Gastrocnemius medialis (tissue), 4 donors: Measurements from ENCODE around the gene TTC4. TPM values are rescaled to one million over a fixed set of nuclear protein-coding genes. Genes with fewer than 3 reads are reported as not detected.

ENCODE experiments used
- ATAC-seq, 2 donors: fragments of 150-250 bp; one replicate each; pipeline ENCODE4 v1.9.1; 2016
- DNase-seq, 2 donors: peaks; one replicate each; pipeline ENCODE4 v3.0.0-alpha.2; 2019
- H3K27ac ChIP-seq, 4 donors: fragments of 200-600 bp; sonication (generic); 1 replicate in 1 of 4; 2 replicates in 3 of 4; pipeline ENCODE4 v1.5.1; 2016 to 2018; ENCODE audit warnings: mild to moderate bottlenecking in 2 of 4, moderate library complexity in 1 of 4
- H3K27me3 ChIP-seq, 3 donors: fragments of 200-600 bp; sonication (generic) in 2 of 3; 1 replicate in 1 of 3; 2 replicates in 2 of 3; pipeline versions ENCODE4 v1.5.1 to v1.6.0; 2016 to 2019; ENCODE audit warnings: mild to moderate bottlenecking in 1 of 3, moderate library complexity in 1 of 3
- H3K36me3 ChIP-seq, 2 donors: fragments of 200-600 bp; sonication (generic) in 1 of 2; one replicate each; pipeline ENCODE4 v1.5.1; 2017 to 2018
- H3K4me1 ChIP-seq, 2 donors: fragments of 200-600 bp; sonication (generic) in 1 of 2; one replicate each; pipeline ENCODE4 v1.5.1; 2016 to 2017; ENCODE audit warnings: mild to moderate bottlenecking in 2 of 2
- H3K4me3 ChIP-seq, 4 donors: fragments of 200-600 bp; sonication (generic) in 3 of 4; 1 replicate in 1 of 4; 2 replicates in 3 of 4; pipeline ENCODE4 v1.5.1; 2016 to 2019; ENCODE audit warnings: mild to moderate bottlenecking in 2 of 4
- H3K9me3 ChIP-seq, 3 donors: fragments of 200-600 bp; sonication (generic) in 2 of 3; 1 replicate in 1 of 3; 2 replicates in 2 of 3; pipeline ENCODE4 v1.5.1; 2016 to 2019
- POLR2A ChIP-seq, 2 donors: fragments of 450-650 bp; IDR thresholded peaks; one replicate each; pipeline ENCODE4 v1.6.1; 2017; ENCODE audit warnings: antibody characterized with exemption in 2 of 2, mild to moderate bottlenecking in 2 of 2, moderate library complexity in 2 of 2
- in situ Hi-C, 4 donors: fragments of 200-750 bp; cut with MboI; loops; one replicate each; pipeline versions ENCODE4 v1.15.0 to v1.8.0; 2017; ENCODE audit warnings: low sequenced_read_pairs in 4 of 4
- intact Hi-C: fragments of 100-400 bp; cut with DNase I; formaldehyde crosslinking; loops from one replicate; pipeline ENCODE4 v1.15.1; 2023; ENCODE audit warnings: low total_unique reads
- total RNA-seq, 4 donors: library from RNA; depleted of rRNA; stranded (reverse); fragments of >200 nt; gene quantifications; one replicate each; pipeline versions ENCODE4 v1.1.0 to v1.2.3, GENCODE V29; 2016
- TF ChIP-seq, protein P1 (sequence below), 5 experiments: fragments of 450-650 bp in 3 of 5; fragments of 200-600 bp in 2 of 5; sonication (generic) in 2 of 5; IDR thresholded peaks in 4 of 5; conservative IDR thresholded peaks in 1 of 5; 1 replicate in 4 of 5; 2 replicates in 1 of 5; pipeline ENCODE4 v1.5.1; 2016 to 2019; ENCODE audit warnings: antibody characterized with exemption in 5 of 5, mild to moderate bottlenecking in 3 of 5, moderate library complexity in 3 of 5

Gene TTC4
- total RNA-seq, 4 donors from 2014 or later = 26.7 to 44.3 (median 31.4) TPM

DNA sequence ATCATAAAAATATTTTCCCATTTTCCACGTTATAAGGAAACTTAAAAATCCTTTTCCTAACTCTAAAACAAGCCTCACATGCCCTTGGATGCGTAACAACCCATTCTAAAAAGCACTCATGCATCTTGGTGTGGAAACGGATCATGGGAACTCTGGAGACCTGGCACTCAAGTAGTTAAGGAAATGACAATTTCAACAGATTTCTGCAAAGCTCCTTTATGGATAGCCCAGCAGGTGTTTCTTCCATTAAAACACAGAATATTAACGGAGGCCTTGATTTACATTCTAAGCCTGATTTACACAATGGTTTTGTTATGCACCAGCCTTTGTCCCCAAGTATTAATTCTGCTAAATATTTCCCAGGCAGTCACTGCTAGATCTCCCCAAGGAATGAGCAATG lies 35.8 kb downstream of the TTC4 start:
- peaks cover 0 to 9% of the 10 kb centered on the region in 2 donors for H3K36me3 ChIP-seq
- H3K27me3 ChIP-seq = no peaks in the 10 kb centered on the region
- intact Hi-C loops (no loop called here), in situ Hi-C loops (loop anchor here in 1 of 4 donors (25.0 kb wide), 2 partner anchors 689 to 889 kb away; partner anchors contain the start of genes TCEANC2 and TMEM59)
- no peak for DNase-seq
- no peak for ATAC-seq
- no peak overlapping the region for H3K4me3 ChIP-seq
- TF ChIP-seq, protein P1, sequence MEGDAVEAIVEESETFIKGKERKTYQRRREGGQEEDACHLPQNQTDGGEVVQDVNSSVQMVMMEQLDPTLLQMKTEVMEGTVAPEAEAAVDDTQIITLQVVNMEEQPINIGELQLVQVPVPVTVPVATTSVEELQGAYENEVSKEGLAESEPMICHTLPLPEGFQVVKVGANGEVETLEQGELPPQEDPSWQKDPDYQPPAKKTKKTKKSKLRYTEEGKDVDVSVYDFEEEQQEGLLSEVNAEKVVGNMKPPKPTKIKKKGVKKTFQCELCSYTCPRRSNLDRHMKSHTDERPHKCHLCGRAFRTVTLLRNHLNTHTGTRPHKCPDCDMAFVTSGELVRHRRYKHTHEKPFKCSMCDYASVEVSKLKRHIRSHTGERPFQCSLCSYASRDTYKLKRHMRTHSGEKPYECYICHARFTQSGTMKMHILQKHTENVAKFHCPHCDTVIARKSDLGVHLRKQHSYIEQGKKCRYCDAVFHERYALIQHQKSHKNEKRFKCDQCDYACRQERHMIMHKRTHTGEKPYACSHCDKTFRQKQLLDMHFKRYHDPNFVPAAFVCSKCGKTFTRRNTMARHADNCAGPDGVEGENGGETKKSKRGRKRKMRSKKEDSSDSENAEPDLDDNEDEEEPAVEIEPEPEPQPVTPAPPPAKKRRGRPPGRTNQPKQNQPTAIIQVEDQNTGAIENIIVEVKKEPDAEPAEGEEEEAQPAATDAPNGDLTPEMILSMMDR (IDR thresholded peaks at IDR 0.05 in 4 of 5, conservative IDR thresholded peaks at IDR 0.05 in 1 of 5) = no peak
- TF ChIP-seq POLR2A (IDR thresholded peaks at IDR 0.05) = no peak
- H3K27ac ChIP-seq = no peak overlapping the region
- H3K4me1 ChIP-seq = peaks cover 0 to 6% of the 10 kb centered on the region in 2 donors
- H3K9me3 ChIP-seq = no peaks in the 10 kb centered on the region

DNA sequence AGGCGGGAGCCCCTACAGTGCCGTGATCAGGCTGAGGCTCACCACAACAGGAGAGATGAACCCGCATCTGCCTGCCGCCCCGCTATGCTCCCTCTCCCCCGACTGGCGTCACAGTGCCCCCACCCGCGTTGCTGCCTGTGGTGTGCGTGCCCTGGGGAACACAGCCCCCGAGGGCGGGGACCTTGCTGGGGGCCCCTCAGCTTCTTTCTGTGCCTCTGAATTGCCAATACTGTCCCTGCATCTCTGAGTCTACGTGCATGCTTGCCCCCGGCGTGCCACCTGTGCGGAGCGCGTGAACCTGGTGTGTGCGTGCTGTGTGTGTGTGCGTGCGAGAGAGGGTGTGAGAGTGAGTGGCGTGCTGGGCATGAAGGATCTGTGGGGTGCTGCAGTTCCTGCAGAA lies 38.4 kb downstream of the TTC4 start:
- in situ Hi-C loops (loop anchor here in 1 of 4 donors (25.0 kb wide), 2 partner anchors 692 to 892 kb away; partner anchors contain the start of genes TCEANC2 and TMEM59), intact Hi-C loops (no loop called here)
- peaks cover 0 to 32% of the 10 kb centered on the region in 2 donors for H3K36me3 ChIP-seq
- no peaks in the 10 kb centered on the region for H3K27me3 ChIP-seq
- no peak overlapping the region for H3K27ac ChIP-seq
- TF ChIP-seq, protein P1 (IDR thresholded peaks at IDR 0.05 in 4 of 5, conservative IDR thresholded peaks at IDR 0.05 in 1 of 5) = no peak
- TF ChIP-seq POLR2A (IDR thresholded peaks at IDR 0.05) = no peak
- no peaks in the 10 kb centered on the region for H3K9me3 ChIP-seq
- DNase-seq (no peak), ATAC-seq (no peak)
- H3K4me1 ChIP-seq = peaks cover 0 to 6% of the 10 kb centered on the region in 2 donors
- no peak overlapping the region for H3K4me3 ChIP-seq

DNA sequence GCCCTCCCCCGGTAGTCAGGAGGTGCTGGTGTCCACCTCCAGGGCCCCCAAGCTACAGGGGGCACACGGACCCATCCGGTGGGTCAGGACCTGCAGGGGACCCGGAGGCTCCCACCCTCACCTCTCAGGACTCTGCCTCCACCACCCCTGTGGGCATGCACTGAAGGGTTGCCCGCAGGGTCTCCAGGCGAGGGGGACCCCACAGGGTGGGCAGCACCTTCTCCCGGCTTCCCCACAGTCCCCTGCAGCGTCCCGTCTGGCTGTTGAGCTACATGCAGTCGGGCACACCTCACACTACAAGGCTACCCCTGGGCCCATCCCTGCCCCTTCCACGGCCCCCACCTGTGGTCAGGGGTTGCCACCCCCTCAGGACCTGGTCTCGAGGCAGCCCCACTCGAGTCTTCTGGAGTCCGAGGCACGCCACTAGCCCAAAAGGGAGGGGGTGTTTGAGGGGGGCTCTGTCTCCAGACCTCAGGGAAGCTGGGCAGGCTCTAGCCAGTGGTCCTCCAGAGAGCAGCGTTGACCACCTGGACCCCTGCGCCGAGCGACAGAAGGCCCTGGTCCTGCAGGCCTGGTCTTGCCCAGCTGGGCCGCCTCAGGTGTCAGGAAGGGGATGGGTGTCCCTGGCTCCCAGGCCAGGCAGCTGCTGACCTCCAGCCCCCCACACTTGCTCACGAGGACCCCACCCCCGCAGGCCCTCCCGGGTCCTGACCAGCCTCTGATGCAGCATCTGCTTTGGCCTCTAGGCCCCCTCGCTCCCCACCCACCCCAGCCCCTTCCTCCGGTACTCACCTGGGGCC lies 39.0 kb downstream of the TTC4 start:
- Histone ChIP-seq H3K4me1 (peaks cover 0 to 6% of the 10 kb centered on the region in 2 donors), H3K27me3 (no peaks in the 10 kb centered on the region), H3K27ac (no peak overlapping the region), H3K9me3 (no peaks in the 10 kb centered on the region), H3K4me3 (no peak overlapping the region), H3K36me3 (peaks cover 0 to 32% of the 10 kb centered on the region in 2 donors)
- TF ChIP-seq POLR2A (IDR thresholded peaks at IDR 0.05) = no peak
- TF ChIP-seq, protein P1 (IDR thresholded peaks at IDR 0.05 in 4 of 5, conservative IDR thresholded peaks at IDR 0.05 in 1 of 5) = no peak
- ATAC-seq (no peak), DNase-seq (no peak)
- intact Hi-C loops (no loop called here), in situ Hi-C loops (loop anchor here in 1 of 4 donors (25.0 kb wide), 2 partner anchors 692 to 892 kb away; partner anchors contain the start of genes TCEANC2 and TMEM59)

DNA sequence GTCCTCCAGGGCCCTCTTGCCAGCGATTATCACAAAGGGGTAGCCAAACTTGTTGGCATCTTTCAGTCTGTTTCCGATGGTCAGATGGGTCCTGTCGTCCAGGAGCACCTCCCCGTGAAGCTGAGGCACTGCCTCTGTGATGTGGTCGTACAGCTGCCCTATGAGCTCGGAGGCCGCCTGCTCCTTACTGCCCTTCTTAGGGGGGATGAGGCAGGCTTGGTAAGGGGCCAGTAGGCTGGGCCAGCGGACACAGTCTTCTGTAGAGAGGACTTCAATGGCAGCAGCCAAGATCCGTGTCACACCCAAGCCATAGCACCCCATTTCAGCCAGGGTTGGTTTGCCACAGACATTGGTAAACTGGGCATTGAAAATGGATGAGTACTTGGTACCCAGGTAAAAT lies 42.2 kb downstream of the TTC4 start:
- H3K4me3 ChIP-seq = no peak overlapping the region
- H3K36me3 ChIP-seq = peaks cover 0 to 32% of the 10 kb centered on the region in 2 donors
- in situ Hi-C loops = loop anchor here in 1 of 4 donors (25.0 kb wide), 2 partner anchors 696 to 896 kb away; partner anchors contain the start of genes TCEANC2 and TMEM59
- H3K27ac ChIP-seq = no peak overlapping the region
- TF ChIP-seq, protein P1 (IDR thresholded peaks at IDR 0.05 in 4 of 5, conservative IDR thresholded peaks at IDR 0.05 in 1 of 5) = no peak
- TF ChIP-seq POLR2A (IDR thresholded peaks at IDR 0.05) = no peak
- intact Hi-C loops = no loop called here
- ATAC-seq (no peak), DNase-seq (no peak)
- peaks cover 0 to 6% of the 10 kb centered on the region in 2 donors for H3K4me1 ChIP-seq
- H3K27me3 ChIP-seq = no peaks in the 10 kb centered on the region
- no peaks in the 10 kb centered on the region for H3K9me3 ChIP-seq
